Measurements from ENCODE around the gene WWOX. TPM values are rescaled to one million over a fixed set of nuclear protein-coding genes. Genes with fewer than 3 reads are reported as not detected.

WWOX gene
- total RNA-seq, 6 donors from 2014 or later = 18.7 to 167 (median 31.0) TPM

GRCh38 chr16:78372277-78372676 lies 272.8 kb downstream of the WWOX start:
- Histone ChIP-seq H3K36me3 (no peaks in the 10 kb centered on the region), H3K4me3 (no peak overlapping the region), H3K4me1 (no peaks in the 10 kb centered on the region), H3K9me3 (peaks cover 0 to 4% (median 0%) of the 10 kb centered on the region in 4 donors), H3K27me3 (no peaks in the 10 kb centered on the region), H3K27ac (no peak overlapping the region)
- WGBS, 2 donors = 75 to 95% methylated on average over 3 of the region's 3 CpGs
- DNase-seq = no peak
- TF ChIP-seq POLR2AphosphoS5 (IDR thresholded peaks at IDR 0.05) (no peak), CTCF (IDR thresholded peaks at IDR 0.05) (no peak), EP300 (IDR thresholded peaks at IDR 0.05) (no peak)
- ATAC-seq (ENCODE audit: low FRiP score in 2 of 2) = no peak

GRCh38 chr16:78375055-78375679 lies 275.7 kb downstream of the WWOX start:
- ATAC-seq (ENCODE audit: low FRiP score in 2 of 2) = no peak
- Histone ChIP-seq H3K9me3 (peaks cover 0 to 4% (median 0%) of the 10 kb centered on the region in 4 donors), H3K4me1 (no peaks in the 10 kb centered on the region), H3K27ac (no peak overlapping the region), H3K4me3 (no peak overlapping the region), H3K36me3 (no peaks in the 10 kb centered on the region), H3K27me3 (no peaks in the 10 kb centered on the region)
- TF ChIP-seq CTCF (IDR thresholded peaks at IDR 0.05) (no peak), EP300 (IDR thresholded peaks at IDR 0.05) (no peak), POLR2AphosphoS5 (IDR thresholded peaks at IDR 0.05) (no peak), POLR2A (IDR thresholded peaks at IDR 0.05) (no peak)
- no peak for DNase-seq
- 92 to 96% methylated on average over 15 of the region's 15 CpGs for WGBS, 2 donors

GRCh38 chr16:78376452-78376851 lies 277.0 kb downstream of the WWOX start:
- DNase-seq (no peak), ATAC-seq (ENCODE audit: low FRiP score in 2 of 2) (no peak)
- H3K27me3 ChIP-seq = no peaks in the 10 kb centered on the region
- H3K9me3 ChIP-seq = no peaks in the 10 kb centered on the region
- H3K4me3 ChIP-seq = no peak overlapping the region
- no peaks in the 10 kb centered on the region for H3K4me1 ChIP-seq
- H3K36me3 ChIP-seq = no peaks in the 10 kb centered on the region
- TF ChIP-seq EP300 (IDR thresholded peaks at IDR 0.05) = no peak
- no peak for TF ChIP-seq POLR2AphosphoS5 (IDR thresholded peaks at IDR 0.05)
- no peak for TF ChIP-seq POLR2A (IDR thresholded peaks at IDR 0.05)
- no peak for TF ChIP-seq CTCF (IDR thresholded peaks at IDR 0.05)
- H3K27ac ChIP-seq = no peak overlapping the region
- 73 to 85% methylated on average over 4 of the region's 4 CpGs for WGBS, 2 donors

- no peak overlapping the region for H3K4me3 ChIP-seq
- H3K27ac ChIP-seq = no peak overlapping the region
- H3K27me3 ChIP-seq = no peaks in the 10 kb centered on the region
- 89 to 90% methylated on average over 4 of the region's 4 CpGs for WGBS, 2 donors
- H3K4me1 ChIP-seq = no peaks in the 10 kb centered on the region
- no peaks in the 10 kb centered on the region for H3K9me3 ChIP-seq
- DNase-seq = no peak
- no peaks in the 10 kb centered on the region for H3K36me3 ChIP-seq
- TF ChIP-seq POLR2A (IDR thresholded peaks at IDR 0.05) (no peak), EP300 (IDR thresholded peaks at IDR 0.05) (no peak), POLR2AphosphoS5 (IDR thresholded peaks at IDR 0.05) (no peak), CTCF (IDR thresholded peaks at IDR 0.05) (no peak)
- no peak for ATAC-seq (ENCODE audit: low FRiP score in 2 of 2)
These were observed 277.9 kb downstream of the WWOX start for GRCh38 chr16:78377312-78377711.

GRCh38 chr16:78381060-78381459 lies 281.6 kb downstream of the WWOX start:
- no peaks in the 10 kb centered on the region for H3K27me3 ChIP-seq
- no peaks in the 10 kb centered on the region for H3K4me1 ChIP-seq
- TF ChIP-seq EP300 (IDR thresholded peaks at IDR 0.05) (no peak), POLR2A (IDR thresholded peaks at IDR 0.05) (no peak), POLR2AphosphoS5 (IDR thresholded peaks at IDR 0.05) (no peak), CTCF (IDR thresholded peaks at IDR 0.05) (no peak)
- WGBS, 2 donors = 82 to 85% methylated on average over 1 of the region's 1 CpG
- no peak overlapping the region for H3K27ac ChIP-seq
- H3K4me3 ChIP-seq = no peak overlapping the region
- DNase-seq (no peak), ATAC-seq (ENCODE audit: low FRiP score in 2 of 2) (no peak)
- H3K36me3 ChIP-seq = no peaks in the 10 kb centered on the region
- no peaks in the 10 kb centered on the region for H3K9me3 ChIP-seq
